Loucy (cell line): ENCODE results near the gene ENKUR.
A peak's percentile ranks its signal among the peaks of the same experiment; 100 is the strongest.

Source experiments
- H2AFZ ChIP-seq: fragments of 200-600 bp; sonication (generic); 2 replicates; pipeline ENCODE4 v1.6.0; 2016; ENCODE audit warnings: antibody characterized with exemption, mild to moderate bottlenecking, low read length, moderate library complexity
- H3F3A ChIP-seq: fragments of 200-600 bp; 2 replicates; pipeline ENCODE4 v1.6.0; 2016; ENCODE audit warnings: antibody characterized with exemption, low read depth, mild to moderate bottlenecking
- H3K27me3 ChIP-seq: fragments of 200-600 bp; sonication (generic); 2 replicates; pipeline ENCODE4 v1.6.1; 2014; ENCODE audit warnings: low read length, mild to moderate bottlenecking; ENCODE audit not compliant: insufficient read depth, poor library complexity, severe bottlenecking
- H3K36me3 ChIP-seq: fragments of 200-600 bp; sonication (generic); 2 replicates; pipeline ENCODE4 v1.6.1; 2016; ENCODE audit warnings: low read length; ENCODE audit not compliant: insufficient read depth
- H3K4me1 ChIP-seq: fragments of 200-600 bp; sonication (generic); 2 replicates; pipeline ENCODE4 v1.5.1; 2014; ENCODE audit warnings: low read length, mild to moderate bottlenecking; ENCODE audit not compliant: insufficient read depth, poor library complexity, severe bottlenecking
- H3K4me2 ChIP-seq: fragments of 200-600 bp; sonication (generic); 2 replicates; pipeline ENCODE4 v1.6.0; 2014; ENCODE audit warnings: antibody characterized with exemption, low read length, low read depth, mild to moderate bottlenecking; ENCODE audit not compliant: poor library complexity, severe bottlenecking
- H3K4me3 ChIP-seq: fragments of 200-600 bp; sonication (generic); 2 replicates; pipeline ENCODE4 v1.5.1; 2014; ENCODE audit warnings: low read length, mild to moderate bottlenecking, mixed read lengths; ENCODE audit not compliant: poor library complexity, severe bottlenecking
- H3K79me2 ChIP-seq: fragments of 200-600 bp; sonication (generic); 2 replicates; pipeline ENCODE4 v1.6.1; 2014; ENCODE audit warnings: low read length; ENCODE audit not compliant: insufficient read depth
- H3K9ac ChIP-seq: fragments of 200-600 bp; sonication (generic); 2 replicates; pipeline ENCODE4 v1.6.0; 2014; ENCODE audit warnings: mild to moderate bottlenecking, low read depth, low read length, moderate library complexity; ENCODE audit not compliant: poor library complexity, severe bottlenecking
- H3K9me2 ChIP-seq: fragments of 200-600 bp; sonication (generic); replicated peaks from 2 replicates; pipeline ENCODE4 v1.6.1; 2016; ENCODE audit warnings: low read depth, low read length, mixed read lengths
- H3K9me3 ChIP-seq: fragments of 200-600 bp; sonication (generic); 2 replicates; pipeline ENCODE4 v1.6.1; 2014; ENCODE audit warnings: mild to moderate bottlenecking, antibody characterized with exemption, low read length, low read depth; ENCODE audit not compliant: insufficient read depth
- H4K20me1 ChIP-seq: fragments of 200-600 bp; sonication (generic); 2 replicates; pipeline ENCODE4 v1.6.0; 2014; ENCODE audit warnings: antibody characterized with exemption, low read length, mild to moderate bottlenecking; ENCODE audit not compliant: insufficient read depth, poor library complexity, severe bottlenecking
- CTCF ChIP-seq: fragments of 200-600 bp; sonication (generic); conservative IDR thresholded peaks from 2 replicates; pipeline ENCODE4 v1.5.1; 2014; ENCODE audit warnings: mild to moderate bottlenecking, antibody characterized with exemption, low read length
- EZH2phosphoT487 ChIP-seq: fragments of 200-600 bp; IDR thresholded peaks from 2 replicates; pipeline ENCODE4 v1.6.1; 2018; ENCODE audit warnings: antibody characterized with exemption, mild to moderate bottlenecking, moderate library complexity, borderline replicate concordance

The ENKUR gene

GRCh38 chr10:24935504-24936292 is 80.3 kb downstream of the ENKUR start:
- Histone ChIP-seq H3K27me3 (peaks cover 46% of the 10 kb centered on the region), H3K9me2 (no peaks in the 10 kb centered on the region), H4K20me1 (no peaks in the 10 kb centered on the region), H3K9ac (no peak overlapping the region), H3K79me2 (no peaks in the 10 kb centered on the region), H3K9me3 (no peaks in the 10 kb centered on the region), H2AFZ (no peak overlapping the region), H3F3A (no peaks in the 10 kb centered on the region), H3K4me2 (no peak overlapping the region), H3K36me3 (no peaks in the 10 kb centered on the region), H3K4me1 (no peaks in the 10 kb centered on the region), H3K4me3 (no peak overlapping the region)
- peak; percentile 16; the same call in 1 of the 2 replicates for TF ChIP-seq CTCF
- no peak for TF ChIP-seq EZH2phosphoT487
